ENCODE results near the gene CREB5.

Gene CREB5

DNA sequence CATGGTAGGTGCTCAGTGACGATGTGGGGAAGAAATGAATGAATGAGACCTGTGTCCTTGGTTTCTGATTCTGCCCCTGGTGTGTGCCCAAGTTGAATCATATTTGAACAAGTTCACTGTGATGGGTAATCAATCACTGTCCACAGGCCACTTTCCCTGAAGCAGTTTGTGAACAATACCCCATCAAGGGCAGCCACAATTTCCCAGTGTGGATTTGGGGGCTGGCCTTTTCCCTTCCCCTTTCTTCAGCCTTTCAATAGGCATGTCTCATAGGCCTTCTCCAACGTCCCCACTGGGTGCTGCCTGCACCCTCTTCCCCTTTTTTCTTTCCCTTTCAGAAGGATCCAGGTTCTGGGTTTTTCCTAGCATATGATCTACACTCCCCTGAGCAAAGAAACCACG lies 64.7 kb downstream of the CREB5 start:
- no peak for DNase-seq (ENCODE audit: low read depth, low spot score)

DNA sequence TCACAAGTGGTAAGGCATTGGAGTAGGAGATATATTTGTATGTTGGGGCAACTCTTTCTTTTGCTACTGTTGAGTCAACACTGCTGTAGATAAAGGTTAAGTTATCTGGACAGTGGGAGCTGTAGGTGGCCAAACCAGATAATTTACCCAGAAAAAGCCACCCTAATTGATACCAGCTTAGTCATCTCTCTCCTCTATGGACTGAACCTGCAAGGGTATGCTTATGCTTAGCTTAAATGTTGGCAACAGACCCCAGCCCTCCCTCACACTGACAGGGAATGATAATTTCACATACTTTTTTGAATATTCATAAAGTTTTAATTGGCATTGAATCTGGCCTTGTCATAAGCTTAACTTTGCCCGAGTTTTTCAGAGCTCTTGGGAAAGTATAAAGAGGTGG lies 66.3 kb downstream of the CREB5 start:
- DNase-seq (ENCODE audit: low read depth, low spot score): no peak

DNA sequence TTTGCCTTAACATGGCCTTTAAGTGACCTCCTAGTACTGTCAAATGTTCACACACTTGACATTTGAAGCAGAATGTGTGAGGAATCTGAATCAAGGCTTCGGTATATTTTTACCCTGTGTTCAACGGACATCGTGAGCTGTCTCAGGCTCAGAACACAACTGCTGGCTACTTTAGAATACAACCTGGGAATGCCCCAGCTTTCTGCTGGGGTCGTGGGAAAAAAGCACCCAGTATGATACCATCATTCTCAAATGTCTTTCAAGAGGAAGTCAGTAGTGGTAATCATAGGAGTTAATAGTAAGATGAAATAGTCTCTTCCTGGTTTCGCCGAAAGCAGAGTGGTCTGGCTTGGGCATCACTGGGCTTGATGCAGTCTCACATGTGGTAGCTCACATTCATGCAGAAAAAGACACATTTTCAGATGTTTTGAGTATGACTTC lies 67.2 kb downstream of the CREB5 start:
- no peak for DNase-seq (ENCODE audit: low read depth, low spot score)

DNA sequence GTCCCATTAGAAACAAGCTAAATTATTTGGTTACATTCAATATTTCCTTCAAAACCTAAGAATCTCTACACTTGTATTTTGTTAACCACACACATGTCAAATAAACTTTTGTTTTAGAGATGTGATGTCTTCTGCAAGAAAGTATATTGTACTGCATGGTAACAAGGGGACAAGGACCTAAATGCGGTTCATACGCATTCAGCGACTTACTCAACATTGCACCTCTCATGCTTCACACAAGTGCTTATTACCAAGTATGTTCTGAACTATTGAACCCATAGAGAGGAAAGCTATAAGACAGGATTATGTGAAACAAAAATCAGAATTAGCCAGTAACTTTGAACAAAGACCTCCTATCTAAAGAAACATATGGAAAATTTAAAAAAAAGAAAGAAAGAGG lies 68.3 kb downstream of the CREB5 start:
- DNase-seq (ENCODE audit: low read depth, low spot score): no peak

DNA sequence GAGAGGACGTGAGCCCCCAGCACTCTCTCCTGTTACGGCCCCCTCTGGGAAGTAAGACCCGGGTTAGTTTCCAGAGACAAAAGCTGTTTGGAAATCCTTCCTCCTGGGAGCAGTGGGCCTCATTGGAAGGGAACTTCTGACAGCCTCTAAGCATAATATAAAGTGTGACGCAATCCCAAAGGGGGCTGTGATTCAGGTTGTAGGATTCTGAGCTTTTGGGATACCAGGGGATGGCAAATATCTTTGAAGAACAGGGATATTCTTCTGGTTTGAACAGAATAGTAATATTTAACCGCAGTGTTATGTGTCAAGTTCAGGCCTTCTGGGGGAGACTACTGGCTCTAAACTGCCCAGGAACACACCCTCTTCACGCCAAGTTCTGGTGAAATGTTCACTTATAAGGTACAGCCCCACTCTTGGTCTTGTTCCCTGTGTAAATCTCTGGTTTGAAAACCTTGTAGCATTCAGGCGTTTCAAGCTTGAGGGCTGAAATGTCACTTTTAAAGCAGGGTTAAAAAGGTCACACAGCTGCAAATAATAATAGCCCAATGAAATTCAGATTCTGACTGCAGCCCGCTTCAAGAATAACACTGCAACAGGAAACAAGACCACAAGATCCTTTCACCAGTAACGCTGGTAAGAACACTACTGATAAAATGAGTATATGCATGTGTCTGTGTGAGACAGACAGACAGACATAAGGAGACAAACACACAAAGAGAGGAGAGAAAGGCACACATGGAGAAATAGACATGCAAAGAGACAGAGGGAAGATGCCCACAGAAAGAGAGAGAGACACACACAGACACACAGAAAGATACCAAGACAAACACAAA lies 69.0 kb downstream of the CREB5 start:
- peak; percentile 47 for DNase-seq (ENCODE audit: low read depth, low spot score)

DNA sequence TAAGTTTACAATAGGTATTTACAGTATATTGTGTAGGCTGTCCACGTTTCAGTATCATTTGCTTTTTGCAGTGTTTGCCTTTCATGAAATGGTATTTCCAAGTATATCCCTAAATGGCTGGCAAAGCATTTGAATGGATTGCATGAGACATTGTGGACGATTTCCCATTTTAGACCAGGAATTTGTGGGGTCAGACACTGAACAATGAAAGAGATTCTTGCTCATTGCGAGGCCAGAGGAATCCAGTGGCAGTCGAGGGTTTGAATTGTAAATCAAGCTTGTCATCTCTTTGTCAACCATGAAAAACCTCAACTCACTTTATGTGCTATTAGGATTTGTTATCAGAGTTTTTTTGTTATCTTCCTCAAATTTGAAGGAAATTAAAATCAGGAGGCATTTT lies 70.8 kb downstream of the CREB5 start:
- no peak for DNase-seq (ENCODE audit: low read depth, low spot score)

DNA sequence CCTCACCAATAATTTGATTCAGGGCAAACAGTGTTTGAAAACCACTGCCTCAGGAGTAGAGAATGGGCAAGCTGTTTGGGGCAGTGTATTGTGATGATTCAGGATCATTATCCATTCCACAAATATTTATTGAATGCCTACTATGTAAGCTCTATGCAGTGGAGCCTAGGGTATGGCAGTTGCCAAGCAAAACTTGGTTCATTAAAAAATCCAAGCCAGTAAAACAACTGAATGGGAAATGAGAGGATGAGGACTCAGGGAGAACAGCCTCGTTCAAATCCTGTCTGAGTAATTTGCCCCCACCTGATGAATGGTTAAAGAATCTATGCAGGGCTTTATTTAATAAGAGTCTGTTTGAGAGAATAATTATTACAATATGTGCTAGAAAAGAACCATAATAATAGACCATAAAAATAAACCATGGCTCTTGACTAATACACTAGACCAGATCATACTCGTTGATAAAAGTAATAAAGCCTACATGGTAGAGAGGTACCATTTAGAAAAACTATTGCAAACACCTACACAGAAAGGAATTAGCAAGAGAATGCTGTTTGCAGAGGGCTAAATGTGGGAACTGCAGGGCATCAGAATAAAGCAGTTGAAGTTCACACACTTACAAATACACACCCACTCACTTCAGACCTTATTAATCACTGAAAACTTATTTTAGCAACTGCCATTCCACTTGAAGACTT lies 71.7 kb downstream of the CREB5 start:
- no peak for DNase-seq (ENCODE audit: low read depth, low spot score)

DNA sequence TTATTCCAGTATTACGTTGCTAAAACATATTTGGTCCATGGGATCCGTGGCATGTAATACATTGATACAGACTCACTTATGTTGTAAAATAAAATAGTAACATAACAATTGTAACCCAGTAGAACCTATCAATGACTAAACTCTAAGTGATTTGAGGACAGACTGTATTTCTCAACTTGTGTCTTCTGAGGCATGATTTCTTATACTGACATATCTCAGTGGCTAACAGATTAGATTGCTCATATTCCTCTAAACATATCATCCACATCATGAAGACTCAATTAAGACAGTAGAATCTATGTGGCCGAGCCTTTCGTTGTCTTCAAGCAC lies 72.3 kb downstream of the CREB5 start:
- no peak for DNase-seq (ENCODE audit: low read depth, low spot score)

DNA sequence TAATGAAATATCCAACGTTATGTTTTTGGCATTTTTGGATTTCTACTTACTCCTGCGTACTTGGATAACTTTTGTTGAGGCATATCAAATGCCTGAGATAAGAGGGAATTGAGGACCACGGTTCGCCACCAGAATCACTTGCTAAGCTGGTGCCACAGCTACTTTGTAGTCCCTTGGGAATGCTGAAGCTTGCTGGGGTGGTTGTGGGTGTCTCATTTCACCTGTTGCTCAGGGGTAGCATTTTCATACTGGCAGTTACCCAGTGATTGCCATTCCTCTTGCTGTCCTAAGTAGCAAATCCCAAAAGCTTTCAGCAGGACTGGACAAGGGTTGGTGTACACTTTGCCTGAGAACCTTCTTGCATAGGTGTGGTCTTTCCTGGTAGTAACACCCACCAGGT lies 75.2 kb downstream of the CREB5 start:
- no peak for DNase-seq (ENCODE audit: low read depth, low spot score)

DNA sequence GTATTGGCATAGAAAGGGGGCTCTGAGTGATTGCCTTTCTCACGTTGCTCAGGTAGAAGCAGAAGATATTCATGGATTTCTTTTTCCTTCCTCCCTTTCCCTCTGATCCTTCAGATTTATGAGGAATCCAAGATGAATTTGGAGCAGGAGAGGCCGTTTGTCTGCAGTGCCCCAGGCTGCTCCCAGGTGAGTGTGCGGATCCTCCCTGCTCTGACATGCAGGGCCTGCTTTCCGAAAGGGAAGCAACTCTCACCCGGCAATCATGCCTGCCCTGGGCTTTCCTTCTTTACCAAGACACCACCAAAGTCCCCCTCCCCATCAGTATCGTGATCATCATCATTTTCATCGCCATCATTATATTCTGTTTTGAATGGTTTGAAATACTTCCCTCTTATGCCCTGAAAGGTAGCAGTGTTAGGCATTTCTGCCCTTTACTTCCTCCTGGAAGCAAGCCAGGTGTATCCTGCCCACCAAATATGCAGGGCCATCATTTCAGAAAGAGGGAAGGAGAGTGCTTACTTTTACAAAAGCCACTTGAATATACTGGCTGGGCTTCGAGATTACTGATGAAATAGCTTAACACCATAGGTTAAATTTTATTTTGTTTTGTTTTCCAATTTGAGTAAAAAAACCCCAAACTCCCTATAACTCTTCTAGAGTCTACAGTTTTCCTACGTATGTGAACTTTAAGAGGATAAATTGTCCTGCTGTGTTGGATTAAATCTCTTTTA lies 75.9 kb downstream of the CREB5 start:
- DNase-seq (ENCODE audit: low read depth, low spot score): no peak

DNA sequence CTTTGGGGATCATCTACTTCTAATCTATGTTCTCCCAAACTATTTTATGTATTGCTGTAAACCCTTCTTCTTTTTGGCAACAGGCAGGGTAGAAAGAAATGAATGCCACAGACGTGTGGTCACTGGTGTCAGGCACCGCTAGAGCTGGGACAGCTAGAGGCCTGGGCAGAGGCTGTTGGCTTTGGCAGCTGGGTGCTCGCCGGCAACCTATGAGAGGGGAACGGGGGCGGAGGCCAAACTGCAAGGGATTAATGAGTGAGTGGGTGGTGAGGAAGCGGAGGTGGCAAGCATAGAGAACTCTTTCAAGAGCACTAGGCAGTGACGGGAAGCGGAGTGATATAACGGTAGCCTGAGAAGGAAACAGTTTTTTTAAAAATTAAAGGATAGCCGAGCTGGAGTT lies 78.5 kb downstream of the CREB5 start:
- DNase-seq (ENCODE audit: low read depth, low spot score): no peak

DNA sequence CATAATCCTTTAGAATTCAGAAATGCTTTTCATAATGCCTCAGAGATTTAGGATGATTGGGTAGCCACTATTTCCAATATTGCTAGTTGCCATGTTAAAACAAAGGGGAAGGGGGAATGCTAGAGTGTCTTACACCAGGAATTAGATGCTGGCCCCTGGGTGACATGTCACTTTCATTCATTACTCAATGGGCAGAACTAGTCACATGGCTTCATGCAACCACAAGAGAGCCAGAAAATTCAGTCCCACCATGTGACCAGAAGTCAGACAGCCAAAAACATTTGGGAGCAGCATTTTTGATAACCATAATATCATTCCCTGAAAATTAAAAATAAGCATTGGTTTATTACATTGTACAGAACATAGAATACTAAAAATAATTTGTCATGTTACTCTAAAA lies 81.2 kb downstream of the CREB5 start:
- DNase-seq (ENCODE audit: low read depth, low spot score): no peak

DNA sequence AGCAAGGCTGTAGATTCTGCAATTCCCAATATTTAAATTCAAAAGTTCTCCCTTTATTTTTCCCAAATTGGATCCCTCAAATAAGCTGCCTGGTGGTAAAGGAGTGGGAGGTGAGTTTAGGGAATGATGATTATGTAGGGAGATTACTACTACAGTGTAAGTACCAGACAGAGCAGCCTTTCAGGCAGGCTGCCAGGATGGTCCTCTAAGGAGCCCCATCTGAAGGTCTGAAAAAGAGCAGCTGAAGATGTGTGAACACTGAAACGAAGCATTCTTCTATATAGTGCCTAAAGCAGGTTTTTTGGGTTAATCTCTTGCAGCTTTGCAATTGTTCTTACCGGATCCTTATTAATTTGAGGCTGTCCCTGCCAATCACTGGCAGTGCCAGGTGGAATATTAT lies 84.7 kb downstream of the CREB5 start:
- no peak for DNase-seq (ENCODE audit: low read depth, low spot score)

DNA sequence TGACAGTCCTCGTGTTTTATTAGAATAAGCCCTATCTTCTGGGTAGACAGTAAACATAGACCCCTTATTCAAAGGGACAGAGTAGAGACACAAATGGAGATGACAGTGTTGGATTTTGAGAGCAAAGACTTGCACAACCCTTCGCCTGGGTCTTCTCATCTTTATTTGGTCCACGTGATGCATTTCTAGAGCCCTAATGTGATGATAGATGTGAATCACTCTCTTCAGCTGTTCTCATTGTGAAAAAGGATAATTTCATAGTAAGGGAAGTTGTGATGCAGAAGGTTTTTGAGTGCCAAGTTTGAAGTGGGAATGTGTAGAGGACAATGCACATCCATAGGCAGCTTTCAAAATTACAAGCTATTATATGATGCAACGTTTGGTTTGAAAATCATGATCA lies 86.3 kb downstream of the CREB5 start:
- DNase-seq (ENCODE audit: low read depth, low spot score): no peak

DNA sequence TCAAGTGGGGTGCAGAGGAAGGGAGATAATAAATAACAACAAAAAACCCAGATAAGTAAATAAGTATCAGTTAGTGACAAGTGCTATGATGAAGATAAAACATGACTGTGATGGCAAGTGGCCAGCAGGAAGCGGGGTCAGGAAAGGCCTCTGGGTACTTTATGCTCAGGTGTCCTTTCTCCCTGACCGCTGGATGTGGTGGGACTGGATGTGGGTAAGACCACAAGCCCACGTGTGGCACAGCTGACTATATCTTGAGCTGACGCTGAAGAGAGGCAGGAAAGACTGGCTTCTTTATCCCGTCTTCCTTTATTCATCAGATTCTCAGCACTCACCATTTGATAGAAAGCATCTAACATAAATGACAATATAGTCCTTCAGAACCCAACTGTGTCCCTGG lies 87.8 kb downstream of the CREB5 start:
- no peak for DNase-seq (ENCODE audit: low read depth, low spot score)

DNA sequence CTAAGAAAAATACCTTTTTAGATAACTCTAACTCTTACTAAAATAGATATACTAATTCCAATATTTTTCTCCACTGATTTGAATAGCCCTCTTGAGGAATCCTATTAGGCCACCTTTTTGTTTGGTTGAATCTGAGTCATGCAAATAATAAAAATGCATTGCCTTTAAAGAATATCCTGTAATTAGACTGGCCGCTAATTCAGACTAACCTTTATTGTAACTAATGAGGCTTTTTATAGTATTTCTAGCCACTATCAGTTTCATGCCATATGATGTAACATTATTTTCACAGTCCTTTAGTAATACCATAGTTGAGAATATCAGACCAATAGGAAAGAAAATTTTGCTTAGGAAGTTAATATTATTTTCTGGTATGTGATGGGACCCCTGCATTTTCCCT lies 90.1 kb downstream of the CREB5 start:
- DNase-seq (ENCODE audit: low read depth, low spot score): no peak

DNA sequence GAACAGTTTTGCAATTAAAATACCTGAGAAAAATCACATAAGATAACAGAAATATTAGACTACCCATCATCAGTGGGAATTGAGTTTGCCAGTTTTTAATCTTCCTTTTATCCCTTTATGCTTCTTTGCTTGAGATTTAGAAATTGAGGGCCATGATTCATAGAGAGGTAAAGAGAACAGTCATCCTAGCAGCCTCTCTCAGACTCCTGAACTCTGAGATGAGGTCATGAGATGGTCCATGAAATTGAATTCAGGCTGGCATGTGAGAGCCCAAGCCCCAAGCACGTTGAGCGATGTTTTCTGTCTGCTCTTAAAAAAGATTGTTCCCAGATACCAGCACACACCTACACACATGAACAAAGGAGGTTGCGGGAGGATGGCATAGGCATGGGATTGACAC lies 91.1 kb downstream of the CREB5 start:
- DNase-seq (ENCODE audit: low read depth, low spot score): no peak

DNA sequence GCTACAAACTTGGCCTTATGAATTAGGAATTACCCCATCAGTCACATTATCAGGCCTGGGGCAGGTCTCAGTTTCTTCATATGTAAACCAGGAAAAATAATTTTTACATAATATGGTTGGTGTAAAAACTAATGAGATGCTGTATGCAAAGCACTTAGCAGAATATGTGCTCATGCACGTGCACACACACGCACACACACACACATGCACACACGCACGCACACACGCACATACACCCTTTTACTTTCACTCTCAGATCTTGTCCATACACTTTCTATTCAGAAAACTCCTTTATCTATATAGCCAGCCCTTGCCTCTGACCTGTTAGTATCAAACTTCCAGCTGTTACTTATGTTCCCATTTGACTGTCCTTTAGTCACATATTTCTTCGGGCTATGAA lies 92.7 kb downstream of the CREB5 start:
- DNase-seq (ENCODE audit: low read depth, low spot score): no peak

DNA sequence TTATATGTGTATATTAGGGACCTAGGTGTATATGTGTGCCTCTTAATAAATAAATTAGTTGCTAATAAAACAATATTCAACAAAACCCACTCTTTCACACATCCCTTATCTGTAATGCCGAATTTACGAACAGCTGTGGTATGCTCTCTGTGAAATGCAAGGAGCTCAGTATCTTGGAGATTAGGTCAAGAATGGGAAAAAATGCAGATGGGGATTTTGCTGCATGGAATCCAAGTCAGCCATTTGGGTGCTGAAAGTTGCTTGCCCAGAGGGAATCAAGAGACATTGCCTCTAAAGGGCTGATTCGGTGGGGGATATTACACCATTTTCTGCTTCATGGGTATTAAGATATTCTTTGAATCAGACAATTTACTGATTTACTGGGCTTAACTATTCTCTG lies 93.5 kb downstream of the CREB5 start:
- DNase-seq (ENCODE audit: low read depth, low spot score): no peak

DNA sequence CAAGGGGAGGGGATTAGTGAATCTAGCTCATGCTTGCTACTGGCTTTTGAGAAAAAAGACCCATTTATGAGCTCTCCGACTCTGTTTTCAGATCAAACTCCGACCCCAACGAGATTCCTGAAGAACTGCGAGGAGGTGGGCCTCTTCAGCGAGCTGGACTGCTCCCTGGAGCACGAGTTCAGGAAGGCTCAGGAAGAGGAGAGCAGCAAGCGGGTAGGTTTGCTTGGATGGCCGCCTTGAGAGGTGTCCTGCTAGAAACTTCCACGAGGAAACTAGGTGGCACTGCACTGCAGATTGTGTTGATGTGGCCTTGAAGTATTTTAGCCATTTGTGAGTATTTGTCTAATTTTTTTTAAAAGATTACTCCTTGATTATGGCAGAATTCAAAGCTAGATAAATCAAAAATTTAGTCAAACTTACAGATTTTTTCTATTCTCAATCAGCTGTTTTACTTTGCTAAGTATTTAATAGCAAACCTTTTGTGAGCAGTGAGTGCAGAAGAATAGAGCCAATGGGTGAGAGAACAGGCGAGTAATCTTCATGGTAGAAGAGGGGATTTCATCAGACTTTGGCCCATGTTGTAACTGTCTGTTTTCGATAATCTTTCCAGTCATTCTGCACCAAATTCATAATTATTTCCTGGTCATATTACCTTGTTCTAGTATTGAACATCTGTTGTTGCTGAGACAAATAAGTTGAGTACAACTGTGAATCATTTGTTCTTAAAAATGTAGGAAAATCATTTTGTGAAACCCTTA lies 95.4 kb downstream of the CREB5 start:
- no peak for DNase-seq (ENCODE audit: low read depth, low spot score)

DNA sequence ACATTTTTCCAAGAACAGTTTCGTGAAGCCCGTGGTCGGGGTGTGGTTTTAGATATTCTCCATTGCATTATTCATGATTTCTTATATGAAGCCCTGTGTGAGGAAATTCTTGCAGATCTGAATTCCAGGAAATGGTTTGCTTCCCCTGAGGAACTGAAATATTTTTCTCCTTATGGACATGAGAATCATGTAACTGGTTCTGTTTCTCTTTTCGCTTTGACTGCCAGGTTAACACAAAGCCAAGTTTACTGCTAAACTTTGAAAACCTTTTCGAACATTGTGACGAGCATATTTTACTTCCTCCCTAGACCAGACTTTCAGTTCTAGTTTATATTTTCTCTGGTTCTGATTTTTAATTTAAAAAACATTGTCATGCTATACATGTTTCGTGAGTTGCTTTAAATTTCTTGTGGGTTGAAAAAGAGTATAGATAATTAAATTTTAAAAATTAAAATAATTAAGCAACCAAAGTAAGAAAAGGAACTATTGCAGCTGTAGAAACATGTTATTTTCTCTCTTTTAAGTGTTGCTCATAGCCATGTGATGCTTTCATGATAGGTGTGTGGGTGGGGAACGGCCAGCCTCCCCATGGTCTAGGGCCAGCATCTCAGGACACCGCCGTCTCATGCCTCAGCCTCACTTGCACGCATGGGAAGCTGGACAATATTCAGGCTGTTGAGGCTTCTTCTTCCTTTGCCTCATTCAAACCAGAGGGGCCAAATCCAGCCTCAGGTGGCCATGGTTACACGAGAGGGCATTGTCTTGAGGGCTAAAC lies 97.1 kb downstream of the CREB5 start:
- no peak for DNase-seq (ENCODE audit: low read depth, low spot score)

Measured in brain pericyte (primary cell).